GDM1 (cell line): ENCODE data around the gene HOXB4.

Experiments
- DNase-seq: peaks from one replicate; lab custom pipeline; 2025; lab: John Stamatoyannopoulos, UW

The HOXB4 gene

DNA sequence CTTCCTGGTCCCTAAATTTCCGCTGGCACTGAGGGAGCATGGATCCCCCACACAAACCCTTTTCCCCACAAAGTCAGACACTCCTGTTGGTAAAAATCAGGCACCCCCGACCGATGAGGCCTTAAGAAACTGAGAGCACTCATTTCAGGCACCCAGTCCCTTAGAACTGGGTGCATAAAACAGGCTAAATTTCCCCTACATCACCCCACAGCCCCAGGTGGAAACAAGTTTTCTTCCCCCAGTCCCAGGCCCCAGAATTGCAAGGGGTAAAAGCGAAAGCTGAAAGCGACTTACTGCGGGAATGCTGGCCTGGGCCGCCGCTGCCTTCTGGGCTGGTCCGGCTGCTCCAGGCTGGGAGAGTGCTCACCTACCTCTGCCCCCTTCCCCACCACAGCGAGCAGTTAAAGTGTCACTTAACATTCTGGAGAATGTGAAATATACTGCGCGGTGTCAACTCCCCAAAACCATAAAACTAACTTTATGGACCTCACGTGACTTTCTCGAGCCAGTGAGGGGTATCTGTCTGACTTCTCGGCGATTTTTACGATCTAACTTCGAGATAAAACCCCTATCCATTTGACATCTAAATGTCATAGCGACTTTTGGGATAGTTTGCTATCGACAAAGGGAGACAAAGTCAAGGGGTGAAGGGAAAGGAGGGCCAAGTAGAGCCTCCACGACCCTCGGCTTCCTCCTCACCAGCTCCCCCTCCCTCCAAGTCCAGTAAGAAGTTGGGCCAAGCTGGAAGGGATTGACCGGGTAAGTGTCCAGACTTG lies 11.9 kb upstream of the HOXB4 start, which contains the start of gene HOXB3:
Gene HOXB3, minus strand, starts transcription at position 411 of the 776 bp plus-strand sequence. CDS start 37,767 bp downstream, outside the sequence.
- DNase-seq, result no peak

- no peak for DNase-seq
These were observed 11.1 kb upstream of the HOXB4 start for GRCh38 chr17:48589060-48589830.

GRCh38 chr17:48588528-48588927 lies 10.4 kb upstream of the HOXB4 start:
- no peak for DNase-seq

DNA sequence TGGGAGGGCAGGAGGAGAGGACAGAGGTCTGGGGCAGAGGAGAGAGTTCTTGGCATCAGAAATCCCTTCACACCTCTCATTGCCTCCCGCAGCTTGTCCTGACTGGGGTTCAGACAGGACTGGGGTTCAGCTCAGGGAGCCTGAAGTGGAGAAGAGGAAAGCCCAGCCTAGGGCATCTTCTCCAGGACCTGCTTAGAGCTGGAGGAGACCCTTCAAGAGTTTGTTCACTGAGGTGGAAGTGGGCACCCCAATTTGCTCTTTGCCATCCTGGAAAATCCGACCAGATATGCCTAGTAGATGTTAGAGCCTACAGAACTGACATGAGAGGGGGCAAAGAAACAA lies 9.9 kb upstream of the HOXB4 start:
- no peak for DNase-seq

DNA sequence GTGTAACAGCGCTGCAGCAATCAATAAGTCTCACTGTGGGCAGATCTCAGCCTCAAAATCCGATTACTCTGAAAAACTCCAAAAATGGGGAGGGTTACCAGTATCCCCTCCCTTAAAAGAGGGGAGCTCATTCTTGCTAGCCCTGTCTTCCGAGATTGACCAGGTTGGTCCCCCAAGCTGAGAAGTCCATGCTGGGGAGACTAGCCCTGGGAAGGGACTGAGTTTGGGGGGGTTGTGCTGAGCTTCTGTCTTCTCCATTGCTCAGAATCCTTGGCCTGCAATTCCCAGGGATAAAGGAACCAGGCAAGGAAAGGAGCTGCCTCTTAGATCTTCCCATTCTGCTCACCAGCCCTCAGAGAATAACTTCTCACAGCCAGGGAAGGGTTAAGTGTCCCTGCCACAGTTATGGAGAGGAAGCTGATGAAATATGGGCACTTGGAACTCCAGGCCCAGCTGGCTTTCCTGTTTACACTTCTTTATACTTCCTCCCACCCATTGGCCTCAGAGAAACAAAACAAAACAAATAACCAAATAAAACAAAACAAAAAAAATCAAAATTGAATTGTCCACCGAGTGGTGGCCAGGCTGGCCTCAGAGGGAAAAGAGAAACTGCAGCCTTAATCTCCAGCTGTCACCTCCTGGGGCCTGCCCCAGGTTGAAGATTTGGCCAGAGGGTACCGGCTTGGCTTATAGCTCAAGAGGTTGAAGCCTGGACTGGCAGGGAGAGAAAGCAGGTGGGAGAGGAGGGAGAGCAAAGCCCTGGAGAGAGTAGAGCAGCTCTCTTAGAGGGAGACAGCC lies 9.3 kb upstream of the HOXB4 start:
- DNase-seq, result no peak

DNA sequence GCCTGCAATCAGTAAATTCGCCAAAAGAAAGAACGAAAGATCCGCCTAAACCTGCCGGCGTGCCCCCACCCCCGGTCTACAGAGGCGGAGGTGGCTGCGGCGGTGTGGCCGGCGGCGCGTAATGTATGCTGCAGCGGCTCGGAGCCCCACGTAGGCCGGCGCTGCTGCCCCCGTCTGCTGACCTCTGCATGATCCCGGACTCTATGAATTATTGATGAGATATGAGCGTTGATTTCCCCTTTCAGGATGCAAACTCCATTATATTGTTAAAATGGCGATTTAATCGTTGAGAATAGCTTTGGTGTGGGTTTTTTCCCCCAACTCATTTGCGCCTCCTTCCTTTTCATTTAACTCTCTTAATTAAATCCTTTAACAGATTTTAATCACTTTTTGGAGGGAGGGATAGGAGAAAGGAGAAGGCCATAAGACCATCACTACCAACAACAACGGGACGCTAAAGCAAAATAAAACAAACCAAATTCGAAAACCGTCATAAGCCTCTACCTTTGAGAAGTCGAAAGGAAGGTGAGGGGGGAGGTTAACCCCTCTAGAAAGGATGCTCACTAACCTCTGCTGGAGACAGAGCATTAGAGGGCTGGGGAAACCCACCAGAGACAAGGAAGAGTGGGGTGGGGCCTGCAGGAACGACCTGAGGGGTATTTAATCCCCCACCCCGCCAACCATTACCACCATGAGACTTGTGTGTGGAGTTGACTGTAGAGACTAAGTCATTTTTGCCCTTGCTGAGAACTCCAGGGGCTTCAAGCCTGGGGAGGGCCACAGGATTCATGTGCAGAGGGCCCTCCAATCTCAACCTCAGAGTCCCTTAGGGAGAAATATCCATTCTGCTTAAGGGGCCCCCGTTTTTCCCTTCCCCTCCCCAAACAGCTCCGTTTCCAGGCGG lies 8.5 kb upstream of the HOXB4 start:
- DNase-seq, result no peak

GRCh38 chr17:48584223-48584741 lies 6.1 kb upstream of the HOXB4 start:
- DNase-seq, result no peak

DNA sequence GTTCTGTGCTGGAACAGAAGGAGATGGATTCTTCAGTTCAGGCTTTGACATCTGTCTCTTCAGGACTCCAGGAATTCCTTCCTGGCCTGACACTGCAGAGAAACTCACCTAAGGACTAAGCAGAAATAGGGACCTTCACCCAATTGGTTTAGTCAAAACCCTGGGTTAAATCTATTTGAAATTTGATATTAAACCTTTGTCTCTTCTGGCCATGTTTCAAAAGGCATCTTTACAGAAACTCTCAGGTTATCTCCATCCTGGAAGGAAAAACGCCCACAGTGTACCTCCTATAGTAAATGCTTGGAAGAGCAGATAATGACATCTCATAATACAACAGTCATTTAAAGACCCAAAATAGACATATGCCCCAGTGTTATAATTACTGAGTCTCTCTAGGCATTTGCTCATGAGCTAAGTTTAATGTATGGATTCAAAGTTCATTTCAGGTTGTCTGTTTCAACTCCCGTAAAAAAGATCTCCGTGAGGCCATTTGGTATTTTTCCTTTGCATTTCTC lies 5.6 kb upstream of the HOXB4 start:
- no peak for DNase-seq

DNA sequence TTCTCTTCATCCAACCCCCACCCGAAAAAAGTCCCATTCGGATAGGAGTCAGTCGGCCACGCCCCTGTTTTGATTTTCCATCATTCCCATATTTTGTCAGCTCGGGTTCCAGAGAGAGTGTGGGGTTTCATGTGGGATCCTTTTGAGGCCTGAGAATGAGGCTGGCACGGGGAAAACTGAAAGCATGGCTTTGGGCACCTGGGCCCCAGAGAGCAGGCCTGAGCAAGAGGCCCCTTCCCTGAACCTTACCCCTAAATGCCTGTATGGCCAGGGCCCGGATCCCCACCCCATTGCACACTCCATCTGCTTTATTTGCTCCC lies 4.6 kb upstream of the HOXB4 start:
- DNase-seq, result no peak

DNA sequence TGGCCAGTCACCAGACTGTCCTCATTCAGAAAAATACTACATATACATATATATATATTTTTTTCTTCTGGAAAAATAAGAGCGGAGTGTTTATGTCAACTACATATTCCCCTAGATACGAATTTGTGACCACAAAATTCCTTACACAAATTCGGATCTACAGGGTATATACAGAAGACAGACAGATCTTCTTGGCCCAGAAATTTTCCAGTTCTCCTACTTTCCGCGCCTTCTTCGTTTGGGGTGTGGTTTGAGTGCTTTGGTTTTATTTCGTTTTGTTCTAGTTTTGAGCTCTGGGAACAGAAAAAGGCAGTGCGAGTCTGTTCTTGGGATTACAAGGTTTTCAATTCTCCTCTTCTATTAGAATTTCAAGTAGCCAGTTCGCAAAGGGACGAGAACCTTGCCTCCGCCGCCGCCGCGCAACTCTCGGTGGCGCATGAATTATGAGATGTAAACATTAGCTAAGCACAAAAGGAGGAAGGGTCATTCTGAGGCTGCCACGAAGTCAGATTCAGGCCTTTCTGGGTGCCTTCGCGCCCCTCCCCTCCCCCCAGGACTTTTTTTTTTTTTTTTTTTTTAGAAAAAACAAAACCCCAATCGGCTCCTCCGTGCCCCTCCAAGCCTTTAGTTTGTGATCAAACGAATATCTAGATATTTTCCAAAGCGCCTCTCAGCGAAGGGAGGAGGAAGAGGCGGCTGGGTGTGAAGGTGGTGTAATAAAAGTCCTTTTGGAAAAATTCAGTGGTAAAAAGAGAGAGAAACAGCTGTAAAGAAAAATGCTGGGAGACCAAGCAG lies 1.8 kb upstream of the HOXB4 start:
- no peak for DNase-seq

- DNase-seq, result no peak
These were observed 1.3 kb upstream of the HOXB4 start for GRCh38 chr17:48579471-48579759.

- no peak for DNase-seq
These were observed 693 bp upstream of the HOXB4 start for GRCh38 chr17:48578616-48579470.

- no peak for DNase-seq
These were observed 712 bp downstream of the HOXB4 start for GRCh38 chr17:48577330-48577945.

- DNase-seq, result no peak
These were observed 1.5 kb downstream of the HOXB4 start for GRCh38 chr17:48576479-48577309.

DNA sequence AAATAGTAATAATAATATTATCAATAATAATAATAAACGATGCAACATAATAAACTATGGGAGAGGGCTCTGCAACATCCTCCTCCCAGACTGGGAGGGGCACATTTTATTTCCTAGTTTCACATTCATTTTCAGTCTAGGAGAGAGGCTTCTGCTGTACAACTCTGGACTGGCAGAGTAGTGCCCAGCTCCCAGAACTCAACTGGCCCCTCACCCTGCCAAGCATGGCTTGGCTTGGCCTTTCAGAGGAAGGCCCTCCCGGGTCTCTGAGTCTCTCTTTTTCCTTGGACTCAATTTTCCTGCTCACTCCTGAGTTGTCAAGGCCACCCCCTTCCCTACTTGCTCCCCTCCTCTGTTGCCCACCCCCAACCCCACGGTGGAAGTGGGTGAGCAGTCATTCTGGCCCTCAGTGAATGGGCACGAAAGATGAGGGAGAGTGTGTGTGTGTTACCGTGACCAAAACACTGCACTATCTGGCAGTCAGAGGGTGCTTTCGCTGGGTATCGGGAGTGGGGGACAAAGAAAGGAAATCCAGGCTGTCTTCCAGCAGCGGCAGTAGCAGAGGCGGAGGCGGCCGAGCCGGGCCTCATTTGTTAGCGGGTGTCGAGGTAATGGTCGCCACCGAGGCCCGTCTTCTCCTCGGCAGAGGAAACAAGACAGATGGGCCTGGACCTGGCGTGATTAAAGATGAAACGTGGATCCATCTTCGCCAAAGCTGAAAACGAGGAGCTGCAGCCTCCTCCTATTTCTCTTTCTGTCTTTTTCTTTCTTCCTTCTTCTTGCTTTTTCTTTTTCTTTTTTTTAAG lies 2.3 kb downstream of the HOXB4 start:
- DNase-seq, result no peak

DNA sequence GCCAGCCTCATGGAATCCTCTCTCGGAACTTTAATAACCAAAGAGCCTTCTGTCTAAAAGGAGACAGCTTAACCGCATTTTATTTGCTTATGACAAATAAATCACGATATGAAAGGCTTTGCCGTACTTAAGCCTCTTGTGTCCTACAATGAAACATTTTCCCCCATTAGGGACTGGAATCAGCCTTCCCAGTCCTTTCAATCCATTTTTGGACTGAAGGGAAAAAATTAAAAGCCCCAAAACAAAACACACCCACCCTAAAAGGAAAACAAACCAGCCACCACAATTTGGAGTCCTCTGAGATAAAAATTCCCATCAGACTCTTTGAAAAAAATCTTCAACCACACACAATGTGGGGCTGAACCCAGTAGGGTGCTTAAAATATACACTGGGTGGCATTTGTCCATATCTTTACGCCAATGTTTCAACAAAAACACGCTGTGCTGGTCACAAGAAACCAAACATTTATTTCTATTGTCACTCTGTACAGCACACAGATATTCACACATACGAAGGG lies 3.0 kb downstream of the HOXB4 start:
- no peak for DNase-seq

DNA sequence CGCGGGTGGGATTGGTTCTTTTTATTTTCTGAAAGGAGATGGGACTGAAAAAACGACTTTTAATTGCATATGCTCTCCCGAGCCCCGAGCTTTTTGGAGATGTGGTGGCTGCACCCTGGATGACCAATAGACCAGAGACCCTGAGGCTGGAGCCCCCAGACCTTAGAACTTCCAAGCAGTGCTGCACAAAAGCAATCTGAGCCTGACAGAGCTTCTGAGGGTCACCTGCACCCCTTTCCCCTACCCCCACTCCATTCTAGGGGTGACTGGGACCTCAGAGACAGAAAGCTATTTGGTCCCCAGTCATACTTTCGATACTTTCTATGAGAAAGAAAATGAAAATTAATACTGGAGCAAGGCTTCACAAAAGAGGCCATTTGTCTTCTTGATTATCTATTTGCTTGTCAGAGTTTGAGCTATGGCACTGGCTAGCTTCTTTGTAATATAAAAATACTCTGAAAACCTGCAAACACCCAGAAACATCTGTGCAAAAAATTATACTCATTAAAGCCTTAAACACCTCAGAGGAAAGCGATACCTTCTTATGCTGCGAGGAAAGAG lies 3.6 kb downstream of the HOXB4 start:
- DNase-seq, result no peak
